Common myeloid progenitor, CD34-positive (primary cell): Measurements from ENCODE around the gene TNFRSF8.

ENCODE experiments used
- CTCF ChIA-PET: fragments of 350-600 bp; sonication (Branson Sonifier 250); formaldehyde crosslinking; loops from one replicate; lab custom pipeline; 2021; ENCODE audit warnings: antibody characterized with exemption; lab: Charles Lee
- POLR2A ChIA-PET: fragments of 350-600 bp; sonication (Branson Sonifier 250); formaldehyde crosslinking; loops from one replicate; lab custom pipeline; 2021; ENCODE audit warnings: antibody characterized with exemption; lab: Charles Lee
- DNase-seq, 3 donors: peaks; one replicate each; pipeline versions ENCODE4 v3.0.0 to v3.0.0-alpha.2; 2013
- H3K27ac ChIP-seq, 2 experiments: 1 replicate in 1 of 2; 2 replicates in 1 of 2; pipeline ENCODE4 v1.7.0; 2013; ENCODE audit warnings: inconsistent platforms in 2 of 2, low read length in 2 of 2, mild to moderate bottlenecking in 2 of 2, low read depth in 1 of 2, moderate library complexity in 1 of 2; ENCODE audit not compliant: severe bottlenecking in 2 of 2, insufficient read depth in 1 of 2, poor library complexity in 1 of 2
- H3K27me3 ChIP-seq, 5 experiments: replicated peaks in 2 of 5; 1 replicate in 3 of 5; 2 replicates in 2 of 5; pipeline versions ENCODE4 v1.6.1 to v1.7.0; 2013; ENCODE audit warnings: low read length in 4 of 5, mild to moderate bottlenecking in 2 of 5, moderate library complexity in 2 of 5, inconsistent platforms in 1 of 5; ENCODE audit not compliant: insufficient read depth in 5 of 5, control insufficient read depth in 4 of 5
- H3K36me3 ChIP-seq, 4 experiments: 1 replicate in 2 of 4; 2 replicates in 2 of 4; pipeline versions ENCODE4 v1.6.1 to v1.7.0; 2013; ENCODE audit warnings: low read length in 3 of 4, control low read depth in 1 of 4, mild to moderate bottlenecking in 1 of 4; ENCODE audit not compliant: control insufficient read depth in 4 of 4, insufficient read depth in 4 of 4
- H3K4me1 ChIP-seq, 4 experiments: 1 replicate in 3 of 4; 2 replicates in 1 of 4; pipeline versions ENCODE4 v1.6.1 to v1.7.1; 2013; ENCODE audit warnings: low read length in 3 of 4, mild to moderate bottlenecking in 3 of 4, control low read depth in 1 of 4, inconsistent platforms in 1 of 4, moderate library complexity in 1 of 4; ENCODE audit not compliant: control insufficient read depth in 4 of 4, insufficient read depth in 4 of 4; ENCODE audit errors: control extremely low read depth in 1 of 4
- H3K4me3 ChIP-seq, 7 experiments: 1 replicate in 4 of 7; 2 replicates in 3 of 7; pipeline versions ENCODE4 v1.5.1 to v1.7.0; 2013; ENCODE audit warnings: mild to moderate bottlenecking in 7 of 7, low read length in 6 of 7, moderate library complexity in 6 of 7, inconsistent platforms in 2 of 7, low read depth in 2 of 7, control low read depth in 1 of 7; ENCODE audit not compliant: insufficient read depth in 4 of 7, control insufficient read depth in 1 of 7; ENCODE audit errors: extremely low read depth in 1 of 7
- H3K9me3 ChIP-seq, 5 experiments: 1 replicate in 4 of 5; 2 replicates in 1 of 5; pipeline versions ENCODE4 v1.6.1 to v1.7.1; 2013; ENCODE audit warnings: low read length in 4 of 5, mild to moderate bottlenecking in 2 of 5, inconsistent platforms in 1 of 5, low read depth in 1 of 5, moderate library complexity in 1 of 5; ENCODE audit not compliant: control insufficient read depth in 4 of 5, insufficient read depth in 2 of 5; ENCODE audit errors: control extremely low read depth in 1 of 5
- whole genome bisulfite sequencing: methylation state at CpG from one replicate; pipeline ENCODE4 v1.1.5; 2013; ENCODE audit not compliant: insufficient coverage; 5-methylcytosine and 5-hydroxymethylcytosine counted together

Gene TNFRSF8

GRCh38 chr1:12059722-12060464 is 3.2 kb upstream of the TNFRSF8 start:
- Histone ChIP-seq H3K9me3 (peaks cover 0 to 5% (median 0%) of the 10 kb centered on the region in 5 experiments), H3K4me1 (peaks cover 0 to 32% (median 22%) of the 10 kb centered on the region in 4 experiments), H3K36me3 (no peaks in the 10 kb centered on the region), H3K27me3 (peaks cover 0 to 21% (median 10%) of the 10 kb centered on the region in 5 experiments), H3K27ac (no peak overlapping the region), H3K4me3 (no peak overlapping the region)
- CTCF ChIA-PET = interaction anchor here (0.5 kb wide), 1 partner anchor 1699 kb away, joined by 3 read pairs; no protein-coding TSS in a partner anchor
- DNase-seq = no peak
- POLR2A ChIA-PET = no interaction called here
- 55% methylated on average over 6 of the region's 7 CpGs for WGBS

DNA sequence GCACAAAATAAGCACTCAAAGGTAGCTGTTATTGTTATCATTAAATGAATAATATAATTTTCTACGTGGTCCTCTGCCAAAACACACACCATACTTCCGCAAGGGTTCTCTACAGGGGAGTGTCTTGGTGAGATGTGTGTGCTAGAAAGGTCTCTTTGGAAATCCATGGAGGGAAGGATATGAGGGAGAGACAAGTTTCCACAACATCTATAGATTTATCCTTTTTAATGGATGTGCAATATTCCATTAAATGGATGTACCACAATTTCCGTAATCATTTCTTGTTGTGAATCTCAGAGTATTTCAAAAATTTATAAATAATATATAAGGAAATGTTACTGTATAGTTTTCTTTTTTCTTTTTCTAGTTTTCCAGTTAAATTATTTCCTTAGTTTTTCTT is 2.6 kb upstream of the TNFRSF8 start:
- Histone ChIP-seq H3K36me3 (no peaks in the 10 kb centered on the region), H3K27ac (no peak overlapping the region), H3K9me3 (peaks cover 0 to 5% (median 0%) of the 10 kb centered on the region in 5 experiments), H3K4me1 (peaks cover 1 to 32% (median 24%) of the 10 kb centered on the region in 4 experiments), H3K4me3 (no peak overlapping the region), H3K27me3 (peaks cover 0 to 21% (median 10%) of the 10 kb centered on the region in 5 experiments)
- ChIA-PET CTCF (no interaction called here), POLR2A (no interaction called here)
- no peak for DNase-seq
- no CpG with 5 or more reads among the region's 3 CpGs for WGBS

GRCh38 chr1:12064073-12064969 is 1.2 kb downstream of the TNFRSF8 start:
- Histone ChIP-seq H3K4me1 (peaks cover 8 to 38% (median 33%) of the 10 kb centered on the region in 4 experiments), H3K36me3 (no peaks in the 10 kb centered on the region), H3K27me3 (peaks cover 0 to 21% (median 10%) of the 10 kb centered on the region in 5 experiments), H3K4me3 (peak overlapping the region in 3 of 7 experiments; percentile 25 to 48 (median 47)), H3K9me3 (peaks cover 0 to 3% (median 0%) of the 10 kb centered on the region in 5 experiments), H3K27ac (no peak overlapping the region)
- ChIA-PET CTCF (interaction anchor here (2.3 kb wide), 1 partner anchor 14 kb away, joined by 7 read pairs; no protein-coding TSS in a partner anchor), POLR2A (no interaction called here)
- 41% methylated on average over 10 of the region's 17 CpGs for WGBS
- no peak for DNase-seq

DNA sequence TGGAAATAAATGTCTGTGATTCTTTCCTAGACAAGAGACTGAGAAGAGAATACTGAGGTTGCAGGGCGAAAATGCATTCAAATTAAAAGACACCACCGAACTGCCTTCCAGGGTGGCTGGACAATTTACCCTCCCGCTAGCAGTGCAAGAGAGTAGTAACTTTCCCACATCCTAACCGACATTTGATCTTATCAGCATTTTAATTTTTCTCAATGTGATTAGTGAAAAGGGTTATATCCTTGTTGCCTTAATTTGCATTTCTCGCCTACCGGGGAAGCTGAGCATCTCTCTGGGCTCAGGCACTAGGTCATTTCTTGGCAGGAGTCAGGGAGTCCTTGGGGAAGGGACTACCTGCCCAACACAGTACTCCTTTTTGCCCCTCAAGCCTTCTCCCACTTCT is 2.8 kb downstream of the TNFRSF8 start:
- WGBS = 6% methylated on average over 3 of the region's 6 CpGs
- peaks cover 11 to 53% (median 48%) of the 10 kb centered on the region in 4 experiments for H3K4me1 ChIP-seq
- H3K27ac ChIP-seq = no peak overlapping the region
- peaks cover 0 to 21% (median 10%) of the 10 kb centered on the region in 5 experiments for H3K27me3 ChIP-seq
- H3K36me3 ChIP-seq = no peaks in the 10 kb centered on the region
- POLR2A ChIA-PET = no interaction called here
- peak in 1 of 3 donors; percentile 28 for DNase-seq
- CTCF ChIA-PET = interaction anchor here (2.3 kb wide), 1 partner anchor 13 kb away, joined by 7 read pairs; no protein-coding TSS in a partner anchor
- H3K4me3 ChIP-seq = no peak overlapping the region
- H3K9me3 ChIP-seq = no peaks in the 10 kb centered on the region

GRCh38 chr1:12067900-12068821 is 5.1 kb downstream of the TNFRSF8 start:
- Histone ChIP-seq H3K27me3 (peaks cover 0 to 17% (median 10%) of the 10 kb centered on the region in 5 experiments), H3K9me3 (no peaks in the 10 kb centered on the region), H3K4me3 (no peak overlapping the region), H3K27ac (no peak overlapping the region), H3K36me3 (peaks cover 0 to 7% (median 0%) of the 10 kb centered on the region in 4 experiments), H3K4me1 (peaks cover 11 to 54% (median 47%) of the 10 kb centered on the region in 4 experiments)
- WGBS = 74% methylated on average over 7 of the region's 14 CpGs
- DNase-seq = no peak
- CTCF ChIA-PET = interaction anchor here (0.8 kb wide), 1 partner anchor 9 kb away, joined by 3 read pairs; no protein-coding TSS in a partner anchor
- POLR2A ChIA-PET = no interaction called here

DNA sequence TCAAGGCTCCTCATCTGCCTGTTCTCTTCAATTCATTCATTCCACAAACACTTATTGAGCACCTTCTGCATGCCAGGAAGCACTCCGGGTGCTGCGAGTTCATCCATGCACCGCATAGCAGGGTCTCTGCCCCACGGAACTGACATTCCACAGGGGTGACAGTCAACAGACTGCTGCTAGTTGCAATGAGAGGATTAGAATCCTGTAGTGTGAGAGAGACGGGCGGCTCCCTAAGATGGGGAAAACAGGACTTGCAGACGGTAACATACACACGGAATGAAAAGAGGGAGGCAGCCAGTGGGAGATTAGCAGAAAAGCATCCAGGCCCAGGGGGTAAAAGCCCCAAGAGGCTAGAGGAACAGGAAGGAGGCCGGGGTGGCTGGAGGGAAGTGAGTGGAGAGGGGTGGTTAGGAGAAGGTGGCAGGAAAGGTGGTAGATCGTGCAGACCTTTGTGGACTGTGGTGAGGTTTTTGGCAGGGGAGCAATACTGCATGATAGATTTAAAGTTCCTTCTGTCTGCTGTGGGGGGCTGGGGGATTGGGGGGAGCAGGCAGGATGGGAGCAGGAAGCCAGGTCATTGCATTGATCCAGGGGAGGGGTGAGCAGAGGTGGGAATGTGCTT is 6.6 kb downstream of the TNFRSF8 start:
- Histone ChIP-seq H3K36me3 (peaks cover 0 to 7% (median 0%) of the 10 kb centered on the region in 4 experiments), H3K27me3 (peaks cover 0 to 1% (median 0%) of the 10 kb centered on the region in 5 experiments), H3K27ac (no peak overlapping the region), H3K4me3 (no peak overlapping the region), H3K4me1 (peaks cover 11 to 39% (median 31%) of the 10 kb centered on the region in 4 experiments), H3K9me3 (no peaks in the 10 kb centered on the region)
- POLR2A ChIA-PET = no interaction called here
- DNase-seq = peak; percentile 41 to 84 (median 82)
- WGBS = 26% methylated on average over 10 of the region's 10 CpGs
- CTCF ChIA-PET = interaction anchor here (1.1 to 2.3 kb wide), 2 partner anchors 10 to 25 kb away, joined by 4 to 11 read pairs; no protein-coding TSS in a partner anchor
